ENCODE data around the gene SSPN. TPM values are rescaled to one million over a fixed set of nuclear protein-coding genes. Genes with fewer than 3 reads are reported as not detected.

Gene SSPN
- total RNA-seq, 1 donor from 2014 or later: 44.7 TPM

DNA sequence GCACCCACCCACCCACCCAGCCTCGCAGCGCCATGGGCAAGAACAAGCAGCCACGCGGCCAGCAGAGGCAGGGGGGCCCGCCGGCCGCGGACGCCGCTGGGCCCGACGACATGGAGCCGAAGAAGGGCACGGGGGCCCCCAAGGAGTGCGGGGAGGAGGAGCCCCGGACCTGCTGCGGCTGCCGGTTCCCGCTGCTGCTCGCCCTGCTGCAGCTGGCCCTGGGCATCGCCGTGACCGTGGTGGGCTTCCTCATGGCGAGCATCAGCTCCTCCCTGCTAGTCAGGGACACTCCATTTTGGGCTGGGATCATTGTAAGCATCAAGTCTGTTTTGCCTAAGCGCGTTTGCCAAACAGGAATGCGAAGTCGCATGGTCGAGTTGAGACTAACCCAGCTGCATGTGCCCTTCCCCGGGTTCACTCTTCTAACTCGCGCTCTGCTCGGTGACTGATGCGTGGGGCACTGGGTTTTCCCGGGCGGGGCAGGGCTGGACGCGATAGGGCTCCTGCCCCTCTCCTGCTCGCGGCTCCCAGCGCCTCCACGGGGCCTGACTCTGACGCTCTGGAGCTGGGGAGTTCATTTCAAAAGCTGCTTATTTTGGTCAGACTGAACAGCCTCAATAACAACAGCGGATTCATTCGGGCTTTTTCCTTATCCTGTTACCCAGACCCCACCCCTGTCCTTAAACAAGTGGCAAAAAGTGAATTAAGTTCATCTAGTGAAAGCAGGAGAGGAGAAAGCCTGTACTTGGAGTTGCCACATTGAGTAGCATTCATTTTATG is 458 bp downstream of the SSPN start:
- H3K27ac ChIP-seq: peak overlapping the region; percentile 85
- intact Hi-C loops (cut with DNase I): loop anchor here (5.0 to 10.0 kb wide), 2 partner anchors 69 to 89 kb away; partner anchors contain the start of gene BHLHE41
- H3K4me1 ChIP-seq: peaks cover 28% of the 10 kb centered on the region
- H3K4me3 ChIP-seq: peak overlapping the region; percentile 59 to 84
- H3K9me3 ChIP-seq: no peaks in the 10 kb centered on the region
- H3K36me3 ChIP-seq: no peaks in the 10 kb centered on the region
- TF ChIP-seq CTCF (IDR thresholded peaks at IDR 0.05) (no peak), POLR2AphosphoS5 (IDR thresholded peaks at IDR 0.05; ENCODE audit: insufficient read depth in 1 of 2, low read depth in 1 of 2) (peak in 1 of 2 donors; percentile 39)
- DNase-seq (ENCODE audit: extremely low spot score in 2 of 2): no peak
- H3K27me3 ChIP-seq: no peaks in the 10 kb centered on the region

- Histone ChIP-seq H3K9me3 (no peaks in the 10 kb centered on the region), H3K27me3 (no peaks in the 10 kb centered on the region), H3K27ac (peak overlapping the region; percentile 85), H3K36me3 (no peaks in the 10 kb centered on the region), H3K4me3 (peak overlapping the region; percentile 59 to 84), H3K4me1 (peaks cover 28% of the 10 kb centered on the region)
- DNase-seq (ENCODE audit: extremely low spot score in 2 of 2): no peak
- TF ChIP-seq POLR2AphosphoS5 (IDR thresholded peaks at IDR 0.05; ENCODE audit: insufficient read depth in 1 of 2, low read depth in 1 of 2) (no peak), POLR2A (IDR thresholded peaks at IDR 0.05) (no peak), CTCF (IDR thresholded peaks at IDR 0.05) (no peak)
- intact Hi-C loops (cut with DNase I): loop anchor here (5.0 to 10.0 kb wide), 2 partner anchors 69 to 88 kb away; partner anchors contain the start of gene BHLHE41
Measured at GRCh38 chr12:26196421-26196716, 996 bp downstream of the SSPN start.

- Histone ChIP-seq H3K27ac (peak overlapping the region; percentile 57), H3K4me3 (no peak overlapping the region), H3K36me3 (no peaks in the 10 kb centered on the region), H3K4me1 (peaks cover 28% of the 10 kb centered on the region), H3K9me3 (no peaks in the 10 kb centered on the region), H3K27me3 (no peaks in the 10 kb centered on the region)
- TF ChIP-seq POLR2AphosphoS5 (IDR thresholded peaks at IDR 0.05; ENCODE audit: insufficient read depth in 1 of 2, low read depth in 1 of 2): no peak
- TF ChIP-seq POLR2A (IDR thresholded peaks at IDR 0.05): no peak
- no peak for TF ChIP-seq CTCF (IDR thresholded peaks at IDR 0.05)
- intact Hi-C loops (cut with DNase I): loop anchor here (5.0 to 10.0 kb wide), 2 partner anchors 71 to 87 kb away; partner anchors contain the start of gene BHLHE41
- DNase-seq (ENCODE audit: extremely low spot score in 2 of 2): no peak
Measured at GRCh38 chr12:26197832-26198231, 2.5 kb downstream of the SSPN start.

DNA sequence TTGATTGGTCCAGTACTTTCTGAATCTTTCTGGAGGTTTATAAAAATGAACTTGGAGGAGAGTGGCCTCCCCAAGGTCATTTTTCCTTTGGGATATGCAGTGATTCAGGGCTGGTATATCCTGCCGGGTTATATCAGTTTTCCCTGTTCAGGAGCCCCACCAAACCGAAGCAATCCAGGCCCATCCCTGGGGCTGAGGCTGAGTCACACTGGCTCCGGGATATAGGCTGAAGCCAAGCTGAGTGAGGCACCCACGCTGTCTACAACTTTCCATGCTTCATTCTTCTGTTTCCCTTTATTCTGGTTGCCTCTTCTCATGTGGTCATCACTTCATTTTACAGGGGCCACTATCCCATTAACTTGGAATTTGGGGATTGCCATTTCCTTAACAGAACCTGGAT is 3.4 kb downstream of the SSPN start:
- intact Hi-C loops (cut with DNase I): loop anchor here (5.0 to 10.0 kb wide), 2 partner anchors 71 to 86 kb away; partner anchors contain the start of gene BHLHE41

More for the DNA sequence above, 3.4 kb downstream of the SSPN start:
- no peak for DNase-seq (ENCODE audit: extremely low spot score in 2 of 2)
- no peaks in the 10 kb centered on the region for H3K9me3 ChIP-seq
- no peak overlapping the region for H3K4me3 ChIP-seq
- peak overlapping the region; percentile 57 for H3K27ac ChIP-seq
- H3K27me3 ChIP-seq: no peaks in the 10 kb centered on the region
- no peaks in the 10 kb centered on the region for H3K36me3 ChIP-seq
- TF ChIP-seq POLR2AphosphoS5 (IDR thresholded peaks at IDR 0.05; ENCODE audit: insufficient read depth in 1 of 2, low read depth in 1 of 2): no peak
- TF ChIP-seq POLR2A (IDR thresholded peaks at IDR 0.05): no peak
- no peak for TF ChIP-seq CTCF (IDR thresholded peaks at IDR 0.05)
- peaks cover 28% of the 10 kb centered on the region for H3K4me1 ChIP-seq
